ENCODE data around the gene TMEM273. TPM values are rescaled to one million over a fixed set of nuclear protein-coding genes. Genes with fewer than 3 reads are reported as not detected.

The TMEM273 gene
- total RNA-seq, 1 donor from 2014 or later: 0.37 TPM

DNA sequence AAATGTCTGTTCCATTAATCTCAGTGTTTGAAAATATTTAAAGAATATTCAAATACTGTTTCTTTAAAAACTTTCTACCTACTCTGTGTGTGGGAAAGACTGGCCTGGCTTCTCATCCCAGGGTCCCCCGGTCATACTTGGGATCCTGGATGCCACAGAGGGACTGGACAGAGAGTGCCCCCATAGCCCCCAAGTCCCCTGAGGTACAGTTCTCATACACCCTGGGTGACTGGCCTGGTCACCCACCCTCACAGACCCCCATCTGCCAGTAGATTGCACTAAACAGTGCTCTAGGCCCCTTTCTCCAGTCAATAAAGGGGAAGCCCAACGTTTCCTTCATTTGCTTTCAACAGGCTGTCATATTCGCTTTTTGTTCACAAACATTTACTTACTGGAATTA is 3.0 kb downstream of the TMEM273 start:
- Mint-ChIP-seq H3K27me3 (ENCODE audit: low read depth) (no peaks in the 10 kb centered on the region), H3K4me1 (no peaks in the 10 kb centered on the region), H3K4me3 (no peak overlapping the region), H3K27ac (ENCODE audit: unreplicated experiment) (no peak overlapping the region), H3K36me3 (ENCODE audit: low read depth) (no peaks in the 10 kb centered on the region), H3K9me3 (no peaks in the 10 kb centered on the region)
- no peak for DNase-seq (ENCODE audit: low read depth, low spot score)
- TF ChIP-seq, protein P1, sequence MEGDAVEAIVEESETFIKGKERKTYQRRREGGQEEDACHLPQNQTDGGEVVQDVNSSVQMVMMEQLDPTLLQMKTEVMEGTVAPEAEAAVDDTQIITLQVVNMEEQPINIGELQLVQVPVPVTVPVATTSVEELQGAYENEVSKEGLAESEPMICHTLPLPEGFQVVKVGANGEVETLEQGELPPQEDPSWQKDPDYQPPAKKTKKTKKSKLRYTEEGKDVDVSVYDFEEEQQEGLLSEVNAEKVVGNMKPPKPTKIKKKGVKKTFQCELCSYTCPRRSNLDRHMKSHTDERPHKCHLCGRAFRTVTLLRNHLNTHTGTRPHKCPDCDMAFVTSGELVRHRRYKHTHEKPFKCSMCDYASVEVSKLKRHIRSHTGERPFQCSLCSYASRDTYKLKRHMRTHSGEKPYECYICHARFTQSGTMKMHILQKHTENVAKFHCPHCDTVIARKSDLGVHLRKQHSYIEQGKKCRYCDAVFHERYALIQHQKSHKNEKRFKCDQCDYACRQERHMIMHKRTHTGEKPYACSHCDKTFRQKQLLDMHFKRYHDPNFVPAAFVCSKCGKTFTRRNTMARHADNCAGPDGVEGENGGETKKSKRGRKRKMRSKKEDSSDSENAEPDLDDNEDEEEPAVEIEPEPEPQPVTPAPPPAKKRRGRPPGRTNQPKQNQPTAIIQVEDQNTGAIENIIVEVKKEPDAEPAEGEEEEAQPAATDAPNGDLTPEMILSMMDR (conservative IDR thresholded peaks at IDR 0.05): no peak

DNA sequence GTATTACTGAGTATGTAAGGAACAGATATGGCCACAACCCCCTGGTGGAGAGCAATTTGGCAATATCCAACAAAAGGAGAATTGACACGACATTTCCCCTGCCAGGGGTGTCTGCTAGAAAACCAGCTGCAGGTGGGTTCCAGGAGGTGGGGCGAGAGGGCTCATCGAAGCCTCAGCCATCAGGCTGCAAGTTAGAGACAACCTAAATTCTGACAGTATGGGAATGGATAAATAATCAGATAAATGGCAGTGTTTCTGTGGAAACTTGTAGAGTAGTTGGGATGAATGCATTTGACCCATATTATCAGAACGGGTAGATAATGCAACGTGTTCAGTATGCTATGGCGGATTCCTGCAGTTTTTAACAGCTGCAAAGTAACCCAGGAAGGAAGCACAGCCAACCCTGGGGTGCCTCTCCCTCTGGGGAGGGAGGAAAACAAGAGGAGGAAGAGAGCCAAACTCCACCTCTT is 3.5 kb downstream of the TMEM273 start:
- H3K27me3 Mint-ChIP-seq (ENCODE audit: low read depth): no peaks in the 10 kb centered on the region

DNA sequence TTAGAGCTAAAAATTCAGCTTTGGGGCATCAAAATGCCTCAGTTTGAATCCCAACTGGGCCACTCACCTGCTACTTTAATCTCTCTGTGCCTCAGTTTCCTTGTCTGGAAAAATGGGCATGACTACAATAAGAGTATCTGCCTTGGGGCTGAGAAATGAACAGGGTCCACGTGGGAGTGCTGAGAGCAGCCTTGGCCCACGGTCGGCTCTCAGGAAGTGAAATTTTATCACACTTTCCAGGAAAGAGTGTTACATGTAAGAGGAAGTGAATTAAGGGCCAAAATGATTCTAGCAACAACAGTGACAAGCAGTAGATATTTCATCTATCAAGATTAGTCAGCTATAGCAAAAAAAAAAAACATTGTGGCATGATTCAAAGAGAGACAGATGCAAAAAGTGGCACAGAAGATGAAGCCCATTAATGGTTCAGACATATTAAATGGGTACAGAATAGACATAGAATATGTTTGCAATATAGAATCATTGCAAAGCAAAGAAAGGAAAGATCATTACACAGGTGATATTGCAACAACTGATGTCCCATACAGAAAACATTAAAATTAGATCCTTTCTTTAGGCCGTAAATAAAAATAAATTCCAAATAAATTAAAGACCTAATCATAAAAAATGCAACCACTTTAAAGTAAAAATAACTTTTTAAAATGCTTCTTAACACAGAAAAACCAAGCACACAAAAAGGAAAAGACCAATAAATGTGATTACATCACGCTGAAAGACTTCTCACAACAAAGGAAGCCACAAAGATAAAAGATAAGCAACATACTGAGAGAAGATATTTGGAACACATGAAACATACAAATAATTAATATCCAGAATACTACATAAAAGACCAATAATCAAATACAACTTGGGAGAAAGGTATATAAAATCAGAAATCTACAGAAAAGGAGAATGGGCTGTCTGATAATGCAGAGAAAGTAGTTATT is 4.3 kb downstream of the TMEM273 start:
- no peaks in the 10 kb centered on the region for H3K27me3 Mint-ChIP-seq (ENCODE audit: low read depth)
- H3K4me3 Mint-ChIP-seq: no peak overlapping the region
- H3K4me1 Mint-ChIP-seq: no peaks in the 10 kb centered on the region
- no peak overlapping the region for H3K27ac Mint-ChIP-seq (ENCODE audit: unreplicated experiment)
- DNase-seq (ENCODE audit: low read depth, low spot score): no peak
- H3K9me3 Mint-ChIP-seq: no peaks in the 10 kb centered on the region
- H3K36me3 Mint-ChIP-seq (ENCODE audit: low read depth): no peaks in the 10 kb centered on the region
- TF ChIP-seq, protein P1 (conservative IDR thresholded peaks at IDR 0.05): no peak

More for the DNA sequence above, 3.5 kb downstream of the TMEM273 start:
- no peak overlapping the region for H3K4me3 Mint-ChIP-seq
- TF ChIP-seq, protein P1 (conservative IDR thresholded peaks at IDR 0.05): no peak
- no peaks in the 10 kb centered on the region for H3K9me3 Mint-ChIP-seq
- no peak overlapping the region for H3K27ac Mint-ChIP-seq (ENCODE audit: unreplicated experiment)
- no peak for DNase-seq (ENCODE audit: low read depth, low spot score)
- no peaks in the 10 kb centered on the region for H3K4me1 Mint-ChIP-seq
- no peaks in the 10 kb centered on the region for H3K36me3 Mint-ChIP-seq (ENCODE audit: low read depth)

DNA sequence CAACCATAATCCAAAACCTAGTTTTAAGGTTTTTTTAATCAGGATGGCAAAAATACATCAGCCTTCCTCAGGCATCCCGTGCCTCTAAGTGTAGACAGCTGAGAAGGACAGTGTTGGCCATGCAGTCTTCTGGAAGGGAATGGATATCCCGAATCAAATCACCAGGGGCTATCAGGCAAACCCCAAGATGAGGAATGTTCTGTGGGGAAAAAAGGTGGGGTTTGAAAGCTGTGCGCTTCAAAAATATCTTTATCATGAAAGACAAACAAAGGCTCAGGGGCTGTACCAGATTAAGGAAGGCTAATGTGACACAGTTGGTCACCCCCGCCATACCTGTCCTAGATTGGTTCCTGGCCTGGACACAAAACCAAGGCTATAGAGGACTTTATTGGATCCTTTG is 5.4 kb downstream of the TMEM273 start:
- no peak overlapping the region for H3K4me3 Mint-ChIP-seq

DNA sequence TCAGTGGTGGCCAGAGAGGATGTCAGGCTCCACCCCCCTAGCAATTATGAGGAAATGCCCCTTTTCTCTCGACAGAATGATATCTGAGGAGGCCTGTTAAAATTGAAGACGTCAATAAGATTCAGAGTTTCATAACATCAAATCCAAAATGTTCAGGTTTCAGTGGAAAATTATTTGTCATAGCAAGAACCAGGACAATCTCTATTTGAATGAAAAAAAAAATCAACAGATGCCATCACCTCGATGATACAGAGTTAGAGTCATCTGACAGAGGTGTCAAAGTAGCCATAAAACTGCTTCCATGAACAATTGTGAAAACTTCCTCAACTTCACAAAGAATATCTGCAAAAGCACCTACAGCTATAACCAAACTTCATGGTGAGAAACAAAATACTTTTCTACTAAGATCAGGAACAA is 7.7 kb downstream of the TMEM273 start:
- no peak for DNase-seq (ENCODE audit: low read depth, low spot score)
- H3K4me3 Mint-ChIP-seq: no peak overlapping the region

More for the DNA sequence above, 5.4 kb downstream of the TMEM273 start:
- H3K9me3 Mint-ChIP-seq: no peaks in the 10 kb centered on the region
- TF ChIP-seq, protein P1 (conservative IDR thresholded peaks at IDR 0.05): no peak
- no peak overlapping the region for H3K27ac Mint-ChIP-seq (ENCODE audit: unreplicated experiment)
- H3K4me1 Mint-ChIP-seq: peaks cover 5% of the 10 kb centered on the region
- no peaks in the 10 kb centered on the region for H3K27me3 Mint-ChIP-seq (ENCODE audit: low read depth)
- H3K36me3 Mint-ChIP-seq (ENCODE audit: low read depth): no peaks in the 10 kb centered on the region
- DNase-seq (ENCODE audit: low read depth, low spot score): no peak

More for the DNA sequence above, 7.7 kb downstream of the TMEM273 start:
- no peak overlapping the region for H3K27ac Mint-ChIP-seq (ENCODE audit: unreplicated experiment)
- H3K36me3 Mint-ChIP-seq (ENCODE audit: low read depth): no peaks in the 10 kb centered on the region
- no peaks in the 10 kb centered on the region for H3K27me3 Mint-ChIP-seq (ENCODE audit: low read depth)
- H3K4me1 Mint-ChIP-seq: peaks cover 18% of the 10 kb centered on the region
- H3K9me3 Mint-ChIP-seq: no peaks in the 10 kb centered on the region
- TF ChIP-seq, protein P1 (conservative IDR thresholded peaks at IDR 0.05): no peak

All from neural crest cell (in vitro differentiated cells).